Retinal pigment epithelial cell (primary cell): Measurements from ENCODE around the gene ATXN7L2.

ENCODE experiments used
- DNase-seq: peaks from one replicate; pipeline ENCODE4 v3.0.0-alpha.2; 2010; ENCODE audit warnings: low read depth
- H3K4me3 ChIP-seq: 2 replicates; pipeline ENCODE4 v1.5.1; 2011; ENCODE audit warnings: mild to moderate bottlenecking, low read length, control low read depth, moderate library complexity
- CTCF ChIP-seq: conservative IDR thresholded peaks from 2 replicates; pipeline ENCODE4 v1.5.1; 2011; ENCODE audit warnings: low read depth, low read length, control low read depth, inconsistent platforms

ATXN7L2 gene

GRCh38 chr1:109530457-109531087, 46.9 kb downstream of the ATXN7L2 start:
- TF ChIP-seq CTCF, result no peak
- no peak for DNase-seq
- H3K4me3 ChIP-seq, result no peak overlapping the region

GRCh38 chr1:109531380-109531779, 47.7 kb downstream of the ATXN7L2 start:
- TF ChIP-seq CTCF, result no peak
- no peak overlapping the region for H3K4me3 ChIP-seq
- no peak for DNase-seq

GRCh38 chr1:109531826-109532364, 48.2 kb downstream of the ATXN7L2 start:
- DNase-seq, result no peak
- no peak for TF ChIP-seq CTCF
- H3K4me3 ChIP-seq, result no peak overlapping the region

DNA sequence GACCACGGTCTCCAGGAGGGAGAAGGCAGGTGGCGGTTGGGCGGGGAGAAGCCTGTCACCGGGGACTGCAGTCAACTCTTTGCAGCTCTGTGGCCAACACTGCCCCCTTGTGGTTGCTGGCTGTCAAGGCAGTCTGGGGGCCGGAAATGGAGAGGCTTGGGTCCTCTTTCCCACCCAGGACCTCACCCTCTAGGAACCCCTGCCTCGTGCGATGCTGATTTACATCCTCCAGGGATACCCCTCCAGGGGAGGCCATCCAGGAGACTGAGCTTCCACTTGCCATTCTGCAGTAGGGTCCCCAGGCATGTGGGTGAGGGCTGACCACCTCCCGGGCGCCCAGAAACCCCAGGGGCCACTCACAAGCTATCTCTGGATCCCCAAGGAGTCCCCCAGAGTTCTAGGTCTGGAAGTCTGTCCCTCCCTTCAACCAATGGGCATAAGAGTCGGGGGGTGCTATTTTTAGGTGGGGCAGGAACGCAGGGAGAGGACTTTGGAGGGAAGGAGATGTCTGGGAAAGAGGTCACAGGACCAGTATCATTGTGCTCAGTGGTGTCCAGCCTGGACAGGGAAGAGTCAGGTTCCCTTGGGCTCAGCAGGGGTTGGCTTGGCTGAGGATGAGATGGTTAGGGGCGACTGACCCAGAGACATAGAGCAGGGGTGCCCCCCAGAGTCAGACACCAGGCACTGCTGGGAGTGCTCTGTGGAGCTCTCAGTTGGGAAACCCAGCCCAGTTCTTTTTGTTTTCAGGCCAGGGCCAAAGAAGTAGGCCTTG, 48.8 kb downstream of the ATXN7L2 start:
- DNase-seq, result no peak
- no peak overlapping the region for H3K4me3 ChIP-seq
- peak; percentile 96 for TF ChIP-seq CTCF

DNA sequence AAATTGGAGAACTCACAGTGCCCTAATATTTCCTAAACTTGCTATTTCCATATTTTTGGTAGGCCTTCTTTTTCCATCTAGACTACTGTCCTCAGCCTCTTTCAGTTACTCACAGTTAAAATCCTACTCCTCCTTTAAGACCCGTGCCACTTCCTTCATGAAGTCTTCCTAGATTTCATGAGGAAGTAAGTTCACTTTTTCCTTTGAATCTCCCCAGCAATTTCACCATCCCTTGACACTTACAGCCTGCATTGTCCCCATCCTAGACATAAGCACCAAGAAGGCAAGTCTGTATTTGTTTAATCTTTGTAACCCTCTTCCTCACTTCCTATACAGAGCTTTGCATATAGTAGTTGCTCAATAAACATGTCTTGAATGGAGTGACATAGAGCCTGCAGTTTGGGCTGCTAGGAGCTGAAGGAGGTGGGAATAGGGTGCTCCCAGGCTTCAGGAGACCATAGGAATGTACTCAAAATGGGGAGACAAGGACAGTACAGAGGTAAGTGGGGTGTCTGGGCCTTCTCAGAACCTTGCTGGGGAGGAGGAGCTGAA, 50.7 kb downstream of the ATXN7L2 start:
- no peak for DNase-seq
- TF ChIP-seq CTCF, result no peak
- no peak overlapping the region for H3K4me3 ChIP-seq

- no peak for TF ChIP-seq CTCF
- no peak for DNase-seq
- no peak overlapping the region for H3K4me3 ChIP-seq
Observed at GRCh38 chr1:109535481-109535880, 51.8 kb downstream of the ATXN7L2 start.

GRCh38 chr1:109535971-109536491, 52.3 kb downstream of the ATXN7L2 start:
- no peak overlapping the region for H3K4me3 ChIP-seq
- peak; percentile 39 for DNase-seq
- no peak for TF ChIP-seq CTCF
